SU-DHL-6 (cell line): ENCODE results near the gene SBK3.

Experiments used
- CTCF ChIP-seq: fragments of 200-600 bp; sonication (generic); IDR thresholded peaks from one replicate; pipeline ENCODE4 v1.5.1; 2017; ENCODE audit warnings: antibody characterized with exemption, mild to moderate bottlenecking, low read length, moderate library complexity; ENCODE audit not compliant: insufficient read depth, poor library complexity, severe bottlenecking
- EZH2phosphoT487 ChIP-seq: fragments of 200-600 bp; sonication (generic), shearing (Covaris generic); conservative IDR thresholded peaks from 2 replicates; pipeline ENCODE4 v1.6.1; 2018; ENCODE audit warnings: mild to moderate bottlenecking, antibody characterized with exemption, low read length, moderate library complexity, mixed read lengths

- TF ChIP-seq CTCF = no peak
- no peak for TF ChIP-seq EZH2phosphoT487
Measured at GRCh38 chr19:55559684-55560083, 14.3 kb upstream of the SBK3 start.
